H1 (cell line): Measurements from ENCODE around the gene ADH4. TPM values are rescaled to one million over a fixed set of nuclear protein-coding genes. Genes with fewer than 3 reads are reported as not detected.

Experiments
- CTCF ChIA-PET: fragments of 300-600 bp; sonication (Branson Sonifier 250); formaldehyde crosslinking; loops from one replicate; lab custom pipeline; 2021; ENCODE audit not compliant: partially characterized antibody; lab: Charles Lee
- POLR2A ChIA-PET: fragments of 300-600 bp; sonication (Branson Sonifier 250); formaldehyde crosslinking; loops from one replicate; lab custom pipeline; 2021; ENCODE audit warnings: inconsistent platforms; ENCODE audit not compliant: partially characterized antibody; lab: Charles Lee
- DNase-seq, 2 experiments: peaks; one replicate each; pipeline versions ENCODE4 v3.0.0 to v3.0.0-alpha.2; 2010 to 2022; ENCODE audit warnings: low spot score in 2 of 2, low read depth in 1 of 2, mixed read lengths in 1 of 2
- FAIRE-seq: peaks from 2 replicates; lab custom pipeline; 2011; peaks lifted over from hg19 to GRCh38; lab: Jason Lieb, UNC
- H2AFZ ChIP-seq: 2 replicates; pipeline ENCODE4 v1.8.1; 2012; ENCODE audit warnings: low read length, inconsistent platforms
- H2AK5ac ChIP-seq: 2 replicates; pipeline ENCODE4 v1.6.1; 2013; ENCODE audit warnings: low read depth, low read length
- H2BK120ac ChIP-seq: replicated peaks from 2 replicates; pipeline ENCODE3; 2013; ENCODE audit warnings: low read depth, low read length, inconsistent platforms
- H2BK12ac ChIP-seq: 2 replicates; pipeline ENCODE4 v1.6.1; 2013; ENCODE audit warnings: low read depth, low read length
- H2BK15ac ChIP-seq: 2 replicates; pipeline ENCODE4 v1.6.1; 2013; ENCODE audit warnings: low read length
- H2BK20ac ChIP-seq: 2 replicates; pipeline ENCODE4 v1.6.1; 2013; ENCODE audit warnings: low read length
- H2BK5ac ChIP-seq: 2 replicates; pipeline ENCODE4 v1.6.1; 2013; ENCODE audit warnings: low read depth, low read length
- H3K14ac ChIP-seq: 2 replicates; pipeline ENCODE4 v1.6.1; 2013; ENCODE audit warnings: inconsistent platforms; ENCODE audit not compliant: insufficient read length
- H3K18ac ChIP-seq: 2 replicates; pipeline ENCODE4 v1.6.1; 2013; ENCODE audit warnings: low read length; ENCODE audit errors: extremely low read depth
- H3K23ac ChIP-seq: 2 replicates; pipeline ENCODE4 v1.6.1; 2013; ENCODE audit warnings: inconsistent platforms; ENCODE audit not compliant: insufficient read length
- H3K23me2 ChIP-seq: 2 replicates; pipeline ENCODE4 v1.6.1; 2013; ENCODE audit warnings: low read depth, low read length
- H3K27ac ChIP-seq: 2 replicates; pipeline ENCODE4 v1.6.1; 2011; ENCODE audit warnings: low read depth, low read length, inconsistent platforms
- H3K27me3 ChIP-seq, 4 experiments: replicated peaks in 1 of 4; 1 replicate in 1 of 4; 2 replicates in 3 of 4; pipeline versions ENCODE4 v1.6.1 to v1.8.1; 2011 to 2013; ENCODE audit warnings: low read length in 3 of 4, mild to moderate bottlenecking in 3 of 4, inconsistent platforms in 2 of 4, mixed read lengths in 2 of 4, moderate library complexity in 1 of 4; ENCODE audit not compliant: control insufficient read depth in 3 of 4, insufficient read depth in 3 of 4; ENCODE audit errors: extremely low read depth in 1 of 4
- H3K36me3 ChIP-seq, 4 experiments: 2 replicates each; pipeline versions ENCODE4 v1.6.1 to v1.8.1; 2011 to 2013; ENCODE audit warnings: mild to moderate bottlenecking in 4 of 4, low read length in 3 of 4, moderate library complexity in 2 of 4, control low read depth in 1 of 4, inconsistent platforms in 1 of 4; ENCODE audit not compliant: insufficient read depth in 4 of 4, control insufficient read depth in 2 of 4
- H3K4ac ChIP-seq: replicated peaks from 2 replicates; pipeline ENCODE3; 2013; ENCODE audit warnings: low read length, low read depth, mixed read lengths, inconsistent platforms; ENCODE audit not compliant: insufficient read length
- H3K4me1 ChIP-seq, 4 experiments: replicated peaks in 1 of 4; 1 replicate in 1 of 4; 2 replicates in 3 of 4; pipeline versions ENCODE4 v1.6.1 to v1.8.1; 2011 to 2013; ENCODE audit warnings: low read length in 3 of 4, inconsistent platforms in 2 of 4, mixed read lengths in 1 of 4; ENCODE audit not compliant: insufficient read depth in 4 of 4, control insufficient read depth in 3 of 4
- H3K4me2 ChIP-seq, 2 experiments: 2 replicates each; pipeline versions ENCODE4 v1.6.1 to v1.8.1; 2011 to 2013; ENCODE audit warnings: low read depth in 2 of 2, low read length in 2 of 2, control low read depth in 1 of 2, inconsistent platforms in 1 of 2, mild to moderate bottlenecking in 1 of 2; ENCODE audit not compliant: insufficient read depth in 1 of 2
- H3K4me3 ChIP-seq, 4 experiments: fragments of 200-600, 300-600 bp in 1 of 4; sonication (generic), shearing (Covaris generic), sonication (Bioruptor Twin) in 1 of 4; 2 replicates each; pipeline versions ENCODE4 v1.5.1 to v1.8.1; 2011 to 2016; ENCODE audit warnings: low read length in 4 of 4, low read depth in 3 of 4, control low read depth in 2 of 4, inconsistent platforms in 2 of 4, mild to moderate bottlenecking in 2 of 4, mixed read lengths in 1 of 4, moderate library complexity in 1 of 4; ENCODE audit not compliant: insufficient read depth in 2 of 4; ENCODE audit errors: extremely low read depth in 1 of 4
- H3K56ac ChIP-seq: replicated peaks from 2 replicates; pipeline ENCODE3; 2013; ENCODE audit warnings: low read depth, mild to moderate bottlenecking, mixed read lengths, low read length, inconsistent platforms; ENCODE audit not compliant: insufficient read length
- H3K79me1 ChIP-seq: 2 replicates; pipeline ENCODE4 v1.6.1; 2013; ENCODE audit warnings: low read depth, low read length, control low read depth
- H3K79me2 ChIP-seq, 2 experiments: 2 replicates each; pipeline versions ENCODE4 v1.6.1 to v1.8.1; 2012 to 2013; ENCODE audit warnings: low read length in 2 of 2, mild to moderate bottlenecking in 2 of 2, inconsistent platforms in 1 of 2; ENCODE audit not compliant: insufficient read depth in 2 of 2, control insufficient read depth in 1 of 2
- H3K9ac ChIP-seq, 4 experiments: replicated peaks in 1 of 4; 1 replicate in 1 of 4; 2 replicates in 3 of 4; pipeline versions ENCODE4 v1.6.1 to v1.8.1; 2011 to 2013; ENCODE audit warnings: low read depth in 3 of 4, low read length in 3 of 4, control low read depth in 2 of 4, mild to moderate bottlenecking in 2 of 4, moderate library complexity in 2 of 4, inconsistent platforms in 1 of 4; ENCODE audit errors: extremely low read depth in 1 of 4
- H3K9me3 ChIP-seq, 2 experiments: 2 replicates each; pipeline versions ENCODE4 v1.6.1 to v1.8.1; 2012 to 2013; ENCODE audit warnings: mild to moderate bottlenecking in 2 of 2, moderate library complexity in 2 of 2, control low read depth in 1 of 2, inconsistent platforms in 1 of 2, low read depth in 1 of 2, low read length in 1 of 2, mixed read lengths in 1 of 2; ENCODE audit not compliant: insufficient read depth in 2 of 2
- H4K20me1 ChIP-seq, 2 experiments: replicated peaks in 1 of 2; 2 replicates each; pipeline versions ENCODE3 to v1.8.1; 2011 to 2013; ENCODE audit warnings: inconsistent platforms in 2 of 2, low read length in 2 of 2, mild to moderate bottlenecking in 1 of 2; ENCODE audit not compliant: insufficient read depth in 2 of 2, control insufficient read depth in 1 of 2
- H4K5ac ChIP-seq: 2 replicates; pipeline ENCODE4 v1.6.1; 2013; ENCODE audit warnings: low read length, low read depth, mixed read lengths, inconsistent platforms; ENCODE audit not compliant: insufficient read length
- H4K8ac ChIP-seq: 2 replicates; pipeline ENCODE4 v1.8.0; 2013; ENCODE audit warnings: mild to moderate bottlenecking, moderate library complexity, low read length, inconsistent platforms; ENCODE audit not compliant: insufficient read depth; ENCODE audit errors: extremely low read depth
- H4K91ac ChIP-seq: replicated peaks from 2 replicates; pipeline ENCODE3; 2013; ENCODE audit warnings: low read length, mixed read lengths, inconsistent platforms; ENCODE audit not compliant: insufficient read length
- BCL11A ChIP-seq, 2 experiments: IDR thresholded peaks; one replicate each; pipeline ENCODE4 v1.6.1; 2011; ENCODE audit warnings: low read depth in 2 of 2, low read length in 2 of 2, mild to moderate bottlenecking in 2 of 2
- CBX8 ChIP-seq: fragments of 300-800, 300-1000 bp; sonication (generic); IDR thresholded peaks from 2 replicates; pipeline ENCODE4 v1.7.1; 2016; ENCODE audit warnings: low read depth, low read length, borderline replicate concordance
- GABPA ChIP-seq: IDR thresholded peaks from 2 replicates; pipeline ENCODE4 v1.6.1; 2011; ENCODE audit warnings: mild to moderate bottlenecking, low read length, moderate library complexity, borderline replicate concordance; ENCODE audit not compliant: insufficient read depth
- JUND ChIP-seq: IDR thresholded peaks from 2 replicates; pipeline ENCODE4 v1.6.1; 2011; ENCODE audit warnings: mild to moderate bottlenecking, improper control_type of control experiment, low read length
- RNF2 ChIP-seq: fragments of 200-900, 300-1000 bp; sonication (generic); IDR thresholded peaks from 2 replicates; pipeline ENCODE4 v1.7.1; 2016; ENCODE audit warnings: borderline replicate concordance, low read depth, mild to moderate bottlenecking, antibody characterized with exemption, low read length; ENCODE audit not compliant: poor library complexity, severe bottlenecking; ENCODE audit errors: missing control alignments
- RXRA ChIP-seq: IDR thresholded peaks from 2 replicates; pipeline ENCODE4 v1.6.1; 2011; ENCODE audit warnings: low read depth, mild to moderate bottlenecking, low read length, moderate library complexity; ENCODE audit not compliant: insufficient read depth
- TAF1 ChIP-seq: IDR thresholded peaks from 2 replicates; pipeline ENCODE4 v1.6.1; 2011; ENCODE audit warnings: mild to moderate bottlenecking, low read depth, low read length
- TAF7 ChIP-seq: optimal IDR thresholded peaks from 2 replicates; pipeline ENCODE3; 2011; ENCODE audit warnings: low read depth, mild to moderate bottlenecking, inconsistent platforms, low read length, moderate library complexity, borderline replicate concordance
- TBP ChIP-seq: IDR thresholded peaks from 2 replicates; pipeline ENCODE4 v1.6.1; 2011; ENCODE audit warnings: low read depth, low read length, improper control_type of control experiment
- WGBS, 2 experiments: shearing (Covaris generic) in 1 of 2; methylation state at CpG; one replicate each; pipeline versions ENCODE4 v1.1.6 to v1.1.7; 2013 to 2015; ENCODE audit warnings: low lambda C conversion rate in 2 of 2, mixed read lengths in 2 of 2, inconsistent platforms in 1 of 2, low coverage in 1 of 2, missing lambda C conversion rate in 1 of 2; ENCODE audit not compliant: insufficient replicate concordance in 2 of 2, insufficient coverage in 1 of 2, insufficient read length in 1 of 2; ENCODE audit errors: extremely low coverage in 1 of 2, missing lambda C conversion rate in 1 of 2; 5-methylcytosine and 5-hydroxymethylcytosine counted together
- polyA plus RNA-seq, 7 experiments: library from polyadenylated mRNA; depleted of rRNA in 3 of 7; stranded (reverse) in 5 of 7; unstranded in 2 of 7; fragments of >200 nt in 5 of 7; fragments of 200-250 nt in 2 of 7; gene quantifications; 1 replicate in 5 of 7; 2 replicates in 1 of 7; 4 replicates in 1 of 7; pipeline versions ENCODE4 v1.2.1 to v1.2.3, GENCODE V29; 2011 to 2013; ENCODE audit warnings: missing spikeins in 2 of 7, mixed read lengths in 2 of 7
- total RNA-seq: library from RNA; stranded (reverse); fragmentation: NEBNext Ultra II Directional; extraction: Animal tissue kit (Norgen Biotek cat#: 25700); gene quantifications from 2 replicates; pipeline ENCODE4 v1.2.1, GENCODE V29; 2021
- TF ChIP-seq, protein P1 (sequence below): IDR thresholded peaks from 2 replicates; pipeline ENCODE4 v1.6.1; 2012; ENCODE audit warnings: inconsistent platforms
- TF ChIP-seq, protein P2 (sequence below): IDR thresholded peaks from 2 replicates; pipeline ENCODE4 v1.6.1; 2012; ENCODE audit warnings: inconsistent platforms

The ADH4 gene
- total and polyA plus RNA-seq, 2 of the 8 experiments (the other 6 are each of a cell fraction or from before 2014, with no cell fraction given), result not detected

DNA sequence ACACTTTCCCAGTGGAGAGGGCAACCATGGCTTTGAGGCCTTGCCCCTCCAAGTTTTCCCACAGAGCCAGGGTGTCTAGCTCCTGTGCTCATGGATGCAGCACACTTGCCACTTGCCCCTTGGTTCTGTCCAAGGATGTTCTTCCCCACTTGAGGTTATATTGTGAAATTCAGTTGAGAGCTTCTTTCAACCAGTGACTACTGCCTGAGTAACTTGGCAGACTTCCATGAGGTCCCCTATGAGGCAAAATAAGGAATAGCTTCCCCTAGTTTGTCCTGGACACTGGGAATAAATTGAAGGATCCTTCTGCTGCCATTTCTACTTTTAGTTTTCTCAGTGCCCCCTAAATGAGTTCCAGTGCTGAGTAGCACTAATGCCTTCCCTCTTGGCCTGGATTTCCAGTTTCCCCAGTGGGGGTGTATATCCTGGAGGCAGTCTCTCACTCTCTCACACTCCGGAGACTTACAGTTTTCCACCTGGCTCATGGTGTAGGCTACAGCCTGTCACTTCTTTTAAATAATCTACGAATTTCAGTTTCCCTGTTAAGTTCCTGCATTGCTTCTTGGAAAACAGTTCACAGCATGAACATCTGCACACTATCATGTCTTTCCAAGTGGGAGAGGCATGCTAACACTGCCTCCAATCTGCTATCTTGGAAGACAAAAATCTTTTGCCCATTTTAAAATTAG, 36.4 kb upstream of the ADH4 start:
- no peak overlapping the region for H4K8ac ChIP-seq
- H3K9ac ChIP-seq, result no peak overlapping the region
- H3K27me3 ChIP-seq, result no peaks in the 10 kb centered on the region
- no peaks in the 10 kb centered on the region for H3K36me3 ChIP-seq
- H3K4me3 ChIP-seq, result no peak overlapping the region
- POLR2A ChIA-PET, result interaction anchor here (0.6 kb wide), 2 partner anchors 114 to 767 kb away, joined by 3 read pairs; no protein-coding TSS in a partner anchor
- no peak overlapping the region for H3K4ac ChIP-seq
- no peak overlapping the region for H2AFZ ChIP-seq
- no peak overlapping the region for H2BK12ac ChIP-seq
- H3K79me2 ChIP-seq, result no peaks in the 10 kb centered on the region
- no peaks in the 10 kb centered on the region for H3K79me1 ChIP-seq
- DNase-seq (no peak), FAIRE-seq (no peak)
- H3K18ac ChIP-seq, result no peak overlapping the region; the same call in 1 of the 2 replicates
- H4K20me1 ChIP-seq, result no peaks in the 10 kb centered on the region
- H3K23ac ChIP-seq, result no peak overlapping the region
- H4K91ac ChIP-seq, result no peak overlapping the region
- 0 out of 4 replicates have a peak, but pooled peaks cover 0 to 3% of the 10 kb centered on the region in 2 experiments for H3K9me3 ChIP-seq
- CTCF ChIA-PET, result interaction anchor here (0.9 to 1.4 kb wide), 4 partner anchors 22 to 223 kb away, joined by 3 to 5 read pairs (median 3); no protein-coding TSS in a partner anchor
- H4K5ac ChIP-seq, result no peak overlapping the region
- H3K14ac ChIP-seq, result no peak overlapping the region
- no peak overlapping the region for H3K4me2 ChIP-seq
- no peak overlapping the region for H2BK15ac ChIP-seq
- no peaks in the 10 kb centered on the region for H3K4me1 ChIP-seq
- H2AK5ac ChIP-seq, result no peak overlapping the region
- no peaks in the 10 kb centered on the region for H3K23me2 ChIP-seq
- no peak overlapping the region for H2BK5ac ChIP-seq
- no peak overlapping the region for H2BK20ac ChIP-seq
- WGBS, 2 experiments, result 94% methylated on average over 2 of the region's 2 CpGs; no CpG with 5 or more reads in 1 of the 2 experiments
- H3K27ac ChIP-seq, result no peak overlapping the region
- H2BK120ac ChIP-seq, result no peak overlapping the region
- H3K56ac ChIP-seq, result no peak overlapping the region
- TF ChIP-seq JUND (no peak), TBP (no peak), RNF2 (no peak), TAF7 (no peak), CBX8 (no peak), RXRA (no peak), BCL11A (IDR thresholded peaks at IDR 0.05; ENCODE audit: low read depth in 2 of 2, low read length in 2 of 2) (no peak), GABPA (no peak), TAF1 (no peak)
- TF ChIP-seq, protein P1, sequence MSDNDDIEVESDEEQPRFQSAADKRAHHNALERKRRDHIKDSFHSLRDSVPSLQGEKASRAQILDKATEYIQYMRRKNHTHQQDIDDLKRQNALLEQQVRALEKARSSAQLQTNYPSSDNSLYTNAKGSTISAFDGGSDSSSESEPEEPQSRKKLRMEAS, result no peak
- TF ChIP-seq, protein P2, sequence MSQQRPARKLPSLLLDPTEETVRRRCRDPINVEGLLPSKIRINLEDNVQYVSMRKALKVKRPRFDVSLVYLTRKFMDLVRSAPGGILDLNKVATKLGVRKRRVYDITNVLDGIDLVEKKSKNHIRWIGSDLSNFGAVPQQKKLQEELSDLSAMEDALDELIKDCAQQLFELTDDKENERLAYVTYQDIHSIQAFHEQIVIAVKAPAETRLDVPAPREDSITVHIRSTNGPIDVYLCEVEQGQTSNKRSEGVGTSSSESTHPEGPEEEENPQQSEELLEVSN, result no peak
